GM12864 (cell line): ENCODE data around the gene MDH1B.

Experiments
- DNase-seq: peaks from one replicate; pipeline ENCODE4 v3.0.0-alpha.2; 2011; ENCODE audit warnings: low read depth
- H3K4me3 ChIP-seq: 2 replicates; pipeline ENCODE4 v1.5.1; 2011; ENCODE audit warnings: mild to moderate bottlenecking, low read depth, low read length, control low read depth
- TF ChIP-seq, protein P1 (sequence below): IDR thresholded peaks from 2 replicates; pipeline ENCODE4 v1.5.1; 2011; ENCODE audit warnings: low read depth, mild to moderate bottlenecking, moderate library complexity, low read length, control low read depth, inconsistent platforms; ENCODE audit errors: missing control alignments

MDH1B gene

GRCh38 chr2:206790311-206790935 is 25.3 kb upstream of the MDH1B start:
- H3K4me3 ChIP-seq: no peak overlapping the region
- no peak for DNase-seq
- TF ChIP-seq, protein P1, sequence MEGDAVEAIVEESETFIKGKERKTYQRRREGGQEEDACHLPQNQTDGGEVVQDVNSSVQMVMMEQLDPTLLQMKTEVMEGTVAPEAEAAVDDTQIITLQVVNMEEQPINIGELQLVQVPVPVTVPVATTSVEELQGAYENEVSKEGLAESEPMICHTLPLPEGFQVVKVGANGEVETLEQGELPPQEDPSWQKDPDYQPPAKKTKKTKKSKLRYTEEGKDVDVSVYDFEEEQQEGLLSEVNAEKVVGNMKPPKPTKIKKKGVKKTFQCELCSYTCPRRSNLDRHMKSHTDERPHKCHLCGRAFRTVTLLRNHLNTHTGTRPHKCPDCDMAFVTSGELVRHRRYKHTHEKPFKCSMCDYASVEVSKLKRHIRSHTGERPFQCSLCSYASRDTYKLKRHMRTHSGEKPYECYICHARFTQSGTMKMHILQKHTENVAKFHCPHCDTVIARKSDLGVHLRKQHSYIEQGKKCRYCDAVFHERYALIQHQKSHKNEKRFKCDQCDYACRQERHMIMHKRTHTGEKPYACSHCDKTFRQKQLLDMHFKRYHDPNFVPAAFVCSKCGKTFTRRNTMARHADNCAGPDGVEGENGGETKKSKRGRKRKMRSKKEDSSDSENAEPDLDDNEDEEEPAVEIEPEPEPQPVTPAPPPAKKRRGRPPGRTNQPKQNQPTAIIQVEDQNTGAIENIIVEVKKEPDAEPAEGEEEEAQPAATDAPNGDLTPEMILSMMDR: no peak

DNA sequence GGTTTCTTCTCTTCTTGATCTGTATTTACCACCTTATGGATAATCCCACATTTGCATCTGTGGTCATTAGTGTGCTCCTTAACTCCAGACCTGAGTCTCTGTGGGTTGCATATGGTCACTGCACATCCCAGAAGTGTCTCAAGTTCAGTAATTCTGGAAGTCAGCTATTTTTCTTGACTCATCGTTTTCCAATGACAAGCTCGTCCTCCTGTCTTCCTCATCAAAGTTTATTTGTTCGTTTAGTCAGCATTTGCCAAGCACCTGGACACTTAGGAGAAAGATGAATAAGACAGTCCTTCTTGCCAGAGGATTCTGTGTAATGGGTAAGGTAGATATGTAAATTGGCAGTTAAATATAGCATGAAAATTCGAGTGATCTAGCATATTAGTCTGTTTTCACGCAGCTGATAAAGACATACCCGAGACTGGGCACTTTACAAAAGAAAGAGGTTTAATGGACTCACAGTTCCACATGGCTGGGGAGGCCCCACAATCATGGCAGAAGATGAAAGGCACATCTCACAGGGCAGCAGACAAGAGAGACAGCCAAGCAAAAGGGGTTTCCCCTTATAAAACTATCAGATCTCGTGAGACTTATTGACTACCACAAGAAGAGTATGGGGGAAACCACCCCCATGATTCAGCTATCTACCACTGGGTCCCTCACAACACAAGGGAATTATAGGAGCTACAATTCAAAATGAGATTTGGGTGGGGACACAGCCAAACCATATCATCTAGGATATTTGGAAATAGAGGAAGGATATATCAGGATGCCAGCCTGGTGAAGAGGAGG is 19.6 kb upstream of the MDH1B start:
- TF ChIP-seq, protein P1: no peak
- DNase-seq: no peak
- no peak overlapping the region for H3K4me3 ChIP-seq

- TF ChIP-seq, protein P1: peak; percentile 49
- no peak overlapping the region for H3K4me3 ChIP-seq
- no peak for DNase-seq
These were observed 18.6 kb upstream of the MDH1B start for GRCh38 chr2:206783718-206784117.

DNA sequence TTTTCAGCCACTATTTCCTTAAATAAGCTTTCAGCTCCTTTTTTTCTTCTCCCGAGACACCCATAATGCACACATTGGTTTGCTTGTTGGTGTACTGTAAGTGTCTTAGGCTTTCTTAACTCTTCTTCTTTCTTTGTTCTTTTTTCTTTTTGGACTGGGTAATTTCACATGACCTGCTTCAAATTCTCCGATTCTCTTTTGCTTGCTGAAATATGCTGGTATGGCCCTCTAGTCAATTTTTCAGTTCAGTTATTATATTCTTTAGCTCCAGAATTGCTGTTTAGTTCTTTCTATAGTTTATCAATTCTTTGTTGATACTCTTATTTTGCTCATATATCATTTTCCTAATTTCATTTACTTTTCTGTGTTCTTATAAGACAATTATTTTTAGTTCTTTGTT is 15.5 kb upstream of the MDH1B start:
- DNase-seq: no peak
- no peak overlapping the region for H3K4me3 ChIP-seq
- TF ChIP-seq, protein P1: no peak

DNA sequence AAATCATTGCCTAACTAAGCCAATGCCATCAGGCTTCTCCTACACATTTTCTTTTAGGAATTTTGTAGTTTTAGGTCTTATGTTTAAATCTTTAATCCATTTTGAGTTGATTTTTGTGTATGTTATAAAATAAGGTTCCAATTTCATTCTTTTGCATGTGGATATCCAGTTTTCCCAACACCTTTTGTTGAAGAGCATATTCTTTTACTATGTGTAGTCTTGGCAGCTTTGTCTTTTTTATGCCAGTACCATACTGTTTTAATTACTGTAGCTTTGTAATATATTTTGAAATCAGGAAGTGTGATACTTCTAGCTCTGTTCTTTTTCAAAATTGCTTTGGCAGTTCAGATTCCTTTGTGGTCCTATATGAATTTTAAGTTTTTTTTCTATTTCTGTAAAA is 11.3 kb upstream of the MDH1B start:
- DNase-seq: no peak
- TF ChIP-seq, protein P1: no peak
- no peak overlapping the region for H3K4me3 ChIP-seq

DNA sequence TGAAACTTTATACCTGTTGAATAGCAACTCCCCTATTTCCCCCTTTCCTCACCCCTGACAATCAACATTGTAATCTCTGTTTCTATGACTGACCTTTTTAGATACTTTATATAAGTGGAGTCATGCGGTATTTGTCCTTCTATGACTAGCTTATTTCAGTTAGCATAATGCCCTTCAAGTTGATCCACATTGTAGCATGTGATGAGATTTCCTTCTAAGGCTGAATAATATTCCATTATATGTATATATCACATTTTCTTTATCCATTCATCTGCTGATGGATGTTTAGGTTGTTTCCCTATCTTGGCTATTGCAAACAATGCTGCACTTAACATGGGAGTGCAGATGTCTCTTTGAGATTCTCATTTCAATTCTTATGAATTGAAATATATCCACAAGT is 9.7 kb upstream of the MDH1B start:
- DNase-seq: no peak
- H3K4me3 ChIP-seq: no peak overlapping the region
- TF ChIP-seq, protein P1: no peak
